Activated T-helper 1 cell treated with anti-CD3 and anti-CD28 coated beads, Interleukin-12 subunit alpha, Interleukin-12 subunit beta, Interleukin-2, Interleukin-4 antibody, amounts not matched to agents 30 ng/mL and 10 ng/mL and 1 ng/mL, durations not matched to agents 14 hours and 24 hours and 36 hours (primary cell): ENCODE results near the gene RNU6-8. TPM values are rescaled to one million over a fixed set of nuclear protein-coding genes. Genes with fewer than 3 reads are reported as not detected.

ENCODE experiments used
- DNase-seq: peaks from one replicate; pipeline ENCODE4 v3.0.0; 2021; ENCODE audit warnings: low spot score
- H3K27ac Mint-ChIP-seq: one replicate; pipeline ENCODE4 v1.8.0; 2021; ENCODE audit warnings: mild to moderate bottlenecking, mixed read lengths
- H3K27me3 Mint-ChIP-seq: one replicate; pipeline ENCODE4 v1.8.0; 2022; ENCODE audit warnings: mild to moderate bottlenecking, moderate library complexity, mixed read lengths; ENCODE audit not compliant: insufficient read depth
- H3K36me3 Mint-ChIP-seq: one replicate; pipeline ENCODE4 v1.8.0; 2021; ENCODE audit warnings: low read depth, mixed read lengths
- H3K4me1 Mint-ChIP-seq: one replicate; pipeline ENCODE4 v1.8.0; 2021; ENCODE audit warnings: low read depth, mixed read lengths
- H3K4me3 Mint-ChIP-seq: one replicate; pipeline ENCODE4 v1.8.0; 2021; ENCODE audit warnings: mild to moderate bottlenecking, moderate library complexity, mixed read lengths
- H3K9me3 Mint-ChIP-seq: one replicate; pipeline ENCODE4 v1.8.0; 2021; ENCODE audit warnings: mixed read lengths
- intact Hi-C: fragments of 100-400 bp; cut with micrococcal nuclease; formaldehyde crosslinking; loops from one replicate; pipeline ENCODE4 v1.15.1; 2024
- total RNA-seq: library from RNA; stranded (reverse); gene quantifications from 2 replicates; pipeline ENCODE4 v1.2.3, GENCODE V29; 2022

Gene RNU6-8
- total RNA-seq, 1 donor from 2014 or later = not detected

DNA sequence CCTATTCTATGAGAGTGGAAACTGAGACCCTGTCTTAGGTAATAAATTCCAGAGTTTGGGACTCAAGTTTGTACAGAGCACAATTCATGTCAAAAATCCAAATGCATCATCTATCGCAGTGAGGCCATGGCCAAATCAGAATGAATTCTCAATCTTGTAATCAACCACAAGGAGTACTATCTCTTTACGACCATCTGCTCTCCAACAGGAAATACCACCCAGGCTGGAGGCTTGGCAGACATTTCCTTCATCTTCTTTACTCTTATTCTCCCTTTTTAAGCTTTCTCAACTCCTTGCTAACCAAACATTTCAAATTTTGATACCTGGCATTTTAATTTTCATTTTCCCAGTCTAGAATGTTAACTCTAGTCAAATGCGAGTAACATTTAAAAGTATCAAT, 33.9 kb downstream of the RNU6-8 start:
- intact Hi-C loops = no loop called here
- Mint-ChIP-seq H3K4me1 (no peaks in the 10 kb centered on the region), H3K27ac (no peak overlapping the region), H3K9me3 (peaks cover 4% of the 10 kb centered on the region), H3K4me3 (no peak overlapping the region), H3K36me3 (no peaks in the 10 kb centered on the region), H3K27me3 (no peaks in the 10 kb centered on the region)
- no peak for DNase-seq

DNA sequence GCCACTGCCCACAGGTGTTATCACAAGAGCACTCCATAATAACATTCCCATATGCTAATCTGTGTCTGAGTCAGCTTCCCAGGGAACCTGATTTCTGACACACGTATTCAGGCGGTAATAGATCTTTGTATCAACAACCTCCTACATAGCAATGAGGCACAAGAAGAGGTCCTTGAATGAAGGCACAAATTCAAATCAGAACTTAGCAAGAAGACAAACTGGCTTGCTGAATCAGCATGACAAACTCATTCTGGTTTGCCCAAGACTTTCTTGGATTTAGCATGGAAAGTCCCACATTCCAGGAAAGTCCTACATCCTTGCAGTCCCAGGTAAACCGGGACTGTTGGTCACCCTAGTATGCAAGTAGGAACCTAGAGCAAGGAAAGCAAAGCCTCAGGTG, 35.2 kb downstream of the RNU6-8 start:
- intact Hi-C loops = no loop called here
- H3K36me3 Mint-ChIP-seq = no peaks in the 10 kb centered on the region
- H3K4me1 Mint-ChIP-seq = no peaks in the 10 kb centered on the region
- H3K4me3 Mint-ChIP-seq = no peak overlapping the region
- no peaks in the 10 kb centered on the region for H3K27me3 Mint-ChIP-seq
- H3K9me3 Mint-ChIP-seq = peaks cover 4% of the 10 kb centered on the region
- DNase-seq = no peak
- no peak overlapping the region for H3K27ac Mint-ChIP-seq

DNA sequence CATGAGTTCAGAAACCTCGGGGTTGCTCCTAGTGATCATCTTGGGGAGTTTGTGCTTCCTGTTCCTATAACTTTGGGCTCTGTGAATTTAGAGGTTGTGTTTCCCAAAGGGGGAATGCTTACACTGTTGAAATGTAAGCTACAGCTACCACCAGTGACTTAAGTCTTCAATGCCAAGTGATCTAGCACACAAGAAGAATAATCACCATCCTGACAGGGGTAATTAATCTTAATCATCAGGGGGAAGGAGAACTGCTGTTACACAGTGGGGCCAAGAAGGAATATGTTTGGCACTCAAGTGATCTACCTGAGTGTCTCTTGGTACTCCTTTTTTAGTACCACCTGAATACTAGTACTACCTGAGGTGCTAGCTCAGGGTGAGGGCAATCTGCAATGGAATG, 36.1 kb downstream of the RNU6-8 start:
- no peaks in the 10 kb centered on the region for H3K27me3 Mint-ChIP-seq
- no peak overlapping the region for H3K27ac Mint-ChIP-seq
- no peak overlapping the region for H3K4me3 Mint-ChIP-seq
- no peaks in the 10 kb centered on the region for H3K36me3 Mint-ChIP-seq
- intact Hi-C loops = no loop called here
- peaks cover 4% of the 10 kb centered on the region for H3K9me3 Mint-ChIP-seq
- H3K4me1 Mint-ChIP-seq = no peaks in the 10 kb centered on the region
- DNase-seq = no peak

DNA sequence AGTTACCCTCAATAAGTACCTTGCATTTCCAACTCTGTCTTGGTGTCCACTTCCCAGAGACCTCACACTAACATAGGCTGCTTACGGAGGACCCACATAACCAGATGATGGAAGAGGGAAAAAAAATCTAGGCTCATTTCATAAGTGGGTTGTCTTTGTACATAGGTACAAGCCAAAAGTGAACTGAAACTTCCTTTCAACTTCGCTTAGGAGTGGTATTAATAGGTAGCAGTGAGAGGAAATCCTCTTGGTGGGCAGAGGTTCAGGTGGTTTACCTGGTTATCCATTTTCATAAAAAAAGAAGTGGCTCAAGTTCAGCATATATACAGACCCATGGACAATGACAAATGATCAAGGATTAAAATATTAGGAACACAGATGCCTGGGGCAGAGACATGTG, 37.0 kb downstream of the RNU6-8 start:
- no peak overlapping the region for H3K27ac Mint-ChIP-seq
- DNase-seq = no peak
- intact Hi-C loops = no loop called here
- no peaks in the 10 kb centered on the region for H3K4me1 Mint-ChIP-seq
- peaks cover 4% of the 10 kb centered on the region for H3K9me3 Mint-ChIP-seq
- no peaks in the 10 kb centered on the region for H3K36me3 Mint-ChIP-seq
- H3K27me3 Mint-ChIP-seq = no peaks in the 10 kb centered on the region
- no peak overlapping the region for H3K4me3 Mint-ChIP-seq

Other genes with a start within 250 kb of the RNU6-8 start
- gene ARHGAP5, start 126.0 kb downstream of the RNU6-8 start, total RNA-seq = 28.2 and 31.8 TPM in 2 replicates
- gene RNU6-7, start 1.2 kb downstream of the RNU6-8 start, total RNA-seq = not detected in 2 replicates
- gene AKAP6, start 126.0 kb upstream of the RNU6-8 start, total RNA-seq = 0.21 and 0.59 TPM in 2 replicates